Urothelium cell line (cell line): Measurements from ENCODE around the gene ZNF660.

Experiments used
- DNase-seq: peaks from one replicate; pipeline ENCODE4 v3.0.0; 2011; ENCODE audit warnings: low spot score, mixed read lengths
- FAIRE-seq: peaks from 2 replicates; lab custom pipeline; 2011; peaks lifted over from hg19 to GRCh38; lab: Jason Lieb, UNC

ZNF660 gene

DNA sequence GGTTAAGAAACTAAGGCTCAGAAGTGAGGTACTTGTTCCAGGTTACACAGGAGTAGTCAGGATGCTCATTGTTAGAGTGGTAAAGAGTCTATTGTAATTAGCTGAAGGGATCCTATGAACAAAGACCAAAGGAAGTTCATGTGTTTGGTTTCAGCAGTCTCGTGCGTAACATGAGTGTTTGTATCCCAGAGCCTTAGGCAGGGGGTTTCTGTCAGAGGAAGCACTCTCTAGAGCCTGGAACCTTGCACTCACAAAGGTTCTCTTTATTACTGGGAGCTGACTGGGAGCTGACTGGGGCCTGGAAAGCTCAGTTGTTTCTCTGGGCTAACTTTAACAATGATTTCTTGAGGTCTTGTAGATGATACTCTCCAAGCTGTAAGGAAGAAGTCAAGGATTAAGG is 44.0 kb downstream of the ZNF660 start:
- no peak for FAIRE-seq

GRCh38 chr3:44632193-44632592 is 47.4 kb downstream of the ZNF660 start:
- FAIRE-seq (no peak), DNase-seq (no peak)

More for the DNA sequence above, 44.0 kb downstream of the ZNF660 start:
- no peak for DNase-seq

DNA sequence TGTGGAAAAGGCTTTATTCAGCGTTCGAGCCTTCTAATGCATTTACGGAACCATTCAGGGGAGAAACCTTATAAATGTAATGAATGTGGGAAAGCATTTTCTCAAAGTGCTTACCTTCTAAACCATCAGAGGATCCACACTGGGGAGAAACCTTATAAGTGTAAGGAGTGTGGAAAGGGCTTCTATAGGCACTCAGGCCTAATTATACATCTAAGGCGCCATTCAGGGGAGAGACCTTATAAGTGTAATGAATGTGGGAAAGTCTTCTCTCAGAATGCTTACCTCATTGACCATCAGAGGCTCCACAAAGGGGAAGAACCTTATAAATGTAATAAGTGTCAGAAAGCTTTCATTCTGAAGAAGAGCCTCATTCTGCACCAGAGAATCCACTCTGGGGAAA is 57.6 kb downstream of the ZNF660 start:
- no peak for FAIRE-seq

GRCh38 chr3:44643024-44643423 is 58.3 kb downstream of the ZNF660 start:
- FAIRE-seq (no peak), DNase-seq (no peak)

More for the DNA sequence above, 57.6 kb downstream of the ZNF660 start:
- no peak for DNase-seq

DNA sequence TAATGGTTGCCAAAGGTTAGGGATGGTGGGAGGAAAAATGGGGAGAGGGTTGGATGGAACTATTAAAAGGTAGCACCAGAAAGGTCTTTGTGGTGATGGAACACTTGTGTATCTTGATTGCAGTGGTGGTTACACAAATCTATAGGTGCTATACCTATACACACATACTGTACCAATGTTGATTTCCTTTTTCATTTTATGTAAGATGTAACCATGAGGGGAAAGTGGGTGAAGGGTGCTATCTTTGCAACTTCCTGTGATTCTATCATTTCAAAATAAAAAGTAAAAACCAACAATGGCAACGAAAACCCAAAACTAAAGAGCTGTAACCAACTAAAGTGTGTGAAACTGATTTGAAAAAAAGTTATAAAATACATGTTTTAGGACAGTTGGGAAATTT is 63.0 kb downstream of the ZNF660 start:
- no peak for DNase-seq
- no peak for FAIRE-seq

GRCh38 chr3:44648564-44649229 is 63.9 kb downstream of the ZNF660 start, which contains the start of gene ZNF35:
TSS of gene ZNF35 (plus strand) at chr3:44648732. CDS start at chr3:44651068, 2,336 bp downstream.
- FAIRE-seq (no peak), DNase-seq (peak; percentile 94)
